ENCODE data around the gene PAMR1. TPM values are rescaled to one million over a fixed set of nuclear protein-coding genes. Genes with fewer than 3 reads are reported as not detected.

The PAMR1 gene
- total and polyA plus RNA-seq, 3 experiments from 2014 or later, result not detected

- Mint-ChIP-seq H3K27me3 (peaks cover 5 to 54% of the 10 kb centered on the region in 2 donors), H3K27ac (no peak overlapping the region), H3K4me1 (no peaks in the 10 kb centered on the region), H3K4me3 (no peak overlapping the region), H3K9me3 (peaks cover 0 to 7% (median 0%) of the 10 kb centered on the region in 5 donors), H3K36me3 (no peaks in the 10 kb centered on the region)
- H3K4me1 ChIP-seq (ENCODE audit: insufficient read depth, low read length), result no peaks in the 10 kb centered on the region
- no peaks in the 10 kb centered on the region for H3K9me3 ChIP-seq (ENCODE audit: low read length)
- H3K4me3 ChIP-seq (ENCODE audit: low read length), result no peak overlapping the region
- H3K36me3 ChIP-seq (ENCODE audit: insufficient read depth, low read length), result no peaks in the 10 kb centered on the region
- ChIA-PET POLR2A (no interaction called here), CTCF (no interaction called here)
- no peak for DNase-seq
- no peak overlapping the region for H3K27ac ChIP-seq (ENCODE audit: low read depth, low read length)
- no peaks in the 10 kb centered on the region for H3K27me3 ChIP-seq (ENCODE audit: insufficient read depth, low read length, poor library complexity, severe bottlenecking)
Observed at GRCh38 chr11:35454362-35454761, 71.1 kb downstream of the PAMR1 start.

GRCh38 chr11:35436581-35437250 is 88.7 kb downstream of the PAMR1 start:
- Mint-ChIP-seq H3K4me3 (no peak overlapping the region), H3K27me3 (peaks cover 25 to 69% of the 10 kb centered on the region in 2 donors), H3K9me3 (no peaks in the 10 kb centered on the region), H3K4me1 (no peaks in the 10 kb centered on the region), H3K27ac (no peak overlapping the region), H3K36me3 (no peaks in the 10 kb centered on the region)
- ChIA-PET CTCF (no interaction called here), POLR2A (no interaction called here)
- H3K36me3 ChIP-seq (ENCODE audit: insufficient read depth, low read length), result no peaks in the 10 kb centered on the region
- no peak overlapping the region for H3K4me3 ChIP-seq (ENCODE audit: low read length)
- H3K27me3 ChIP-seq (ENCODE audit: insufficient read depth, low read length, poor library complexity, severe bottlenecking), result peaks cover 4% of the 10 kb centered on the region
- H3K9me3 ChIP-seq (ENCODE audit: low read length), result no peaks in the 10 kb centered on the region
- DNase-seq, result no peak
- H3K4me1 ChIP-seq (ENCODE audit: insufficient read depth, low read length), result no peaks in the 10 kb centered on the region
- no peak overlapping the region for H3K27ac ChIP-seq (ENCODE audit: low read depth, low read length)

GRCh38 chr11:35433588-35433987 is 91.8 kb downstream of the PAMR1 start:
- peaks cover 3% of the 10 kb centered on the region for H3K27me3 ChIP-seq (ENCODE audit: insufficient read depth, low read length, poor library complexity, severe bottlenecking)
- H3K9me3 Mint-ChIP-seq, result no peaks in the 10 kb centered on the region
- H3K4me1 ChIP-seq (ENCODE audit: insufficient read depth, low read length), result no peaks in the 10 kb centered on the region
- CTCF ChIA-PET, result no interaction called here
- peaks cover 36 to 71% of the 10 kb centered on the region in 2 donors for H3K27me3 Mint-ChIP-seq
- H3K36me3 ChIP-seq (ENCODE audit: insufficient read depth, low read length), result no peaks in the 10 kb centered on the region
- DNase-seq, result no peak
- H3K4me1 Mint-ChIP-seq, result no peaks in the 10 kb centered on the region
- no peaks in the 10 kb centered on the region for H3K36me3 Mint-ChIP-seq
- H3K9me3 ChIP-seq (ENCODE audit: low read length), result no peaks in the 10 kb centered on the region
- H3K4me3 Mint-ChIP-seq, result no peak overlapping the region
- H3K4me3 ChIP-seq (ENCODE audit: low read length), result no peak overlapping the region
- peak overlapping the region in 1 of 8 donors; percentile 19 for H3K27ac Mint-ChIP-seq
- POLR2A ChIA-PET, result no interaction called here
- no peak overlapping the region for H3K27ac ChIP-seq (ENCODE audit: low read depth, low read length)

- Mint-ChIP-seq H3K4me3 (no peak overlapping the region), H3K27me3 (peaks cover 40 to 71% of the 10 kb centered on the region in 2 donors), H3K36me3 (no peaks in the 10 kb centered on the region), H3K4me1 (no peaks in the 10 kb centered on the region), H3K9me3 (no peaks in the 10 kb centered on the region), H3K27ac (no peak overlapping the region)
- no peak for DNase-seq
- H3K4me3 ChIP-seq (ENCODE audit: low read length), result no peak overlapping the region
- no peak overlapping the region for H3K27ac ChIP-seq (ENCODE audit: low read depth, low read length)
- no peaks in the 10 kb centered on the region for H3K36me3 ChIP-seq (ENCODE audit: insufficient read depth, low read length)
- ChIA-PET CTCF (no interaction called here), POLR2A (no interaction called here)
- no peaks in the 10 kb centered on the region for H3K27me3 ChIP-seq (ENCODE audit: insufficient read depth, low read length, poor library complexity, severe bottlenecking)
- no peaks in the 10 kb centered on the region for H3K4me1 ChIP-seq (ENCODE audit: insufficient read depth, low read length)
- no peaks in the 10 kb centered on the region for H3K9me3 ChIP-seq (ENCODE audit: low read length)
Observed at GRCh38 chr11:35432464-35432863, 93.0 kb downstream of the PAMR1 start.

- Mint-ChIP-seq H3K4me1 (no peaks in the 10 kb centered on the region), H3K4me3 (no peak overlapping the region), H3K36me3 (no peaks in the 10 kb centered on the region), H3K27ac (no peak overlapping the region), H3K27me3 (peaks cover 44 to 81% of the 10 kb centered on the region in 2 donors), H3K9me3 (no peaks in the 10 kb centered on the region)
- no peaks in the 10 kb centered on the region for H3K4me1 ChIP-seq (ENCODE audit: insufficient read depth, low read length)
- H3K36me3 ChIP-seq (ENCODE audit: insufficient read depth, low read length), result no peaks in the 10 kb centered on the region
- CTCF ChIA-PET, result interaction anchor here (0.7 kb wide), 1 partner anchor 9 kb away, joined by 3 read pairs; no protein-coding TSS in a partner anchor
- H3K27me3 ChIP-seq (ENCODE audit: insufficient read depth, low read length, poor library complexity, severe bottlenecking), result peaks cover 9% of the 10 kb centered on the region
- DNase-seq, result no peak
- no peak overlapping the region for H3K4me3 ChIP-seq (ENCODE audit: low read length)
- no peak overlapping the region for H3K27ac ChIP-seq (ENCODE audit: low read depth, low read length)
- POLR2A ChIA-PET, result no interaction called here
- H3K9me3 ChIP-seq (ENCODE audit: low read length), result no peaks in the 10 kb centered on the region
Observed at GRCh38 chr11:35427071-35427470, 98.3 kb downstream of the PAMR1 start.

- Histone ChIP-seq H3K27ac (ENCODE audit: low read depth, low read length) (no peak overlapping the region), H3K36me3 (ENCODE audit: insufficient read depth, low read length) (no peaks in the 10 kb centered on the region), H3K4me1 (ENCODE audit: insufficient read depth, low read length) (no peaks in the 10 kb centered on the region), H3K27me3 (ENCODE audit: insufficient read depth, low read length, poor library complexity, severe bottlenecking) (peaks cover 11% of the 10 kb centered on the region), H3K9me3 (ENCODE audit: low read length) (no peaks in the 10 kb centered on the region), H3K4me3 (ENCODE audit: low read length) (no peak overlapping the region)
- no peak overlapping the region for H3K4me3 Mint-ChIP-seq
- H3K36me3 Mint-ChIP-seq, result no peaks in the 10 kb centered on the region
- peaks cover 0 to under 1% (median 0%) of the 10 kb centered on the region in 3 donors for H3K4me1 Mint-ChIP-seq
- H3K27me3 Mint-ChIP-seq, result peaks cover 45 to 83% of the 10 kb centered on the region in 2 donors
- ChIA-PET POLR2A (no interaction called here), CTCF (interaction anchor here (0.7 kb wide), 1 partner anchor 8 kb away, joined by 3 read pairs; no protein-coding TSS in a partner anchor)
- H3K9me3 Mint-ChIP-seq, result no peaks in the 10 kb centered on the region
- no peak overlapping the region for H3K27ac Mint-ChIP-seq
- no peak for DNase-seq
Observed at GRCh38 chr11:35426351-35426750, 99.1 kb downstream of the PAMR1 start.

- H3K4me1 Mint-ChIP-seq, result peaks cover under 1 to 6% (median 3%) of the 10 kb centered on the region in 3 donors
- H3K27me3 Mint-ChIP-seq, result peaks cover 48 to 87% of the 10 kb centered on the region in 2 donors
- Histone ChIP-seq H3K36me3 (ENCODE audit: insufficient read depth, low read length) (no peaks in the 10 kb centered on the region), H3K27me3 (ENCODE audit: insufficient read depth, low read length, poor library complexity, severe bottlenecking) (peaks cover 14% of the 10 kb centered on the region), H3K4me1 (ENCODE audit: insufficient read depth, low read length) (no peaks in the 10 kb centered on the region), H3K9me3 (ENCODE audit: low read length) (no peaks in the 10 kb centered on the region), H3K27ac (ENCODE audit: low read depth, low read length) (no peak overlapping the region), H3K4me3 (ENCODE audit: low read length) (no peak overlapping the region)
- H3K9me3 Mint-ChIP-seq, result no peaks in the 10 kb centered on the region
- no peak overlapping the region for H3K4me3 Mint-ChIP-seq
- H3K36me3 Mint-ChIP-seq, result no peaks in the 10 kb centered on the region
- DNase-seq, result no peak
- H3K27ac Mint-ChIP-seq, result no peak overlapping the region
- POLR2A ChIA-PET, result no interaction called here
- CTCF ChIA-PET, result no interaction called here
Observed at GRCh38 chr11:35425603-35426212, 99.7 kb downstream of the PAMR1 start.

- H3K27me3 Mint-ChIP-seq, result peaks cover 49 to 84% of the 10 kb centered on the region in 2 donors
- H3K4me1 Mint-ChIP-seq, result peaks cover 7 to 12% (median 9%) of the 10 kb centered on the region in 3 donors
- no peak overlapping the region for H3K4me3 Mint-ChIP-seq
- Histone ChIP-seq H3K9me3 (ENCODE audit: low read length) (no peaks in the 10 kb centered on the region), H3K36me3 (ENCODE audit: insufficient read depth, low read length) (no peaks in the 10 kb centered on the region), H3K4me3 (ENCODE audit: low read length) (no peak overlapping the region), H3K4me1 (ENCODE audit: insufficient read depth, low read length) (no peaks in the 10 kb centered on the region), H3K27me3 (ENCODE audit: insufficient read depth, low read length, poor library complexity, severe bottlenecking) (peaks cover 25% of the 10 kb centered on the region), H3K27ac (ENCODE audit: low read depth, low read length) (no peak overlapping the region)
- H3K27ac Mint-ChIP-seq, result no peak overlapping the region
- no peaks in the 10 kb centered on the region for H3K36me3 Mint-ChIP-seq
- H3K9me3 Mint-ChIP-seq, result no peaks in the 10 kb centered on the region
- no peak for DNase-seq
- ChIA-PET CTCF (interaction anchor here (1.1 kb wide), 1 partner anchor 583 kb away, joined by 3 read pairs; no protein-coding TSS in a partner anchor), POLR2A (no interaction called here)
Observed at GRCh38 chr11:35424157-35424940, 101.1 kb downstream of the PAMR1 start.

Data from CD8-positive, alpha-beta memory T cell (primary cell).